ENCODE measurements around the gene GTF2B.
"Not testable (repeated sequence)": the region's sequence is repeated elsewhere in the genome, so short reads cannot be mapped to it uniquely, and the experiment has no call there.

The GTF2B gene

GRCh38 chr1:88891318-88891950 is at the start of gene GTF2B:
Gene GTF2B (minus strand): TSS chr1:88891567. CDS start chr1:88891499, 68 bp downstream.
- peak; percentile 49 for DNase-seq (ENCODE audit: low spot score)

GRCh38 chr1:88938528-88938927 is 47.2 kb upstream of the GTF2B start:
- not testable (repeated sequence) for DNase-seq (ENCODE audit: low spot score)

GRCh38 chr1:88936760-88937342 is 45.5 kb upstream of the GTF2B start:
- DNase-seq (ENCODE audit: low spot score), result no peak

- no peak for DNase-seq (ENCODE audit: low spot score)
Measured at GRCh38 chr1:88936223-88936523, 44.8 kb upstream of the GTF2B start.

GRCh38 chr1:88935522-88936222 is 44.3 kb upstream of the GTF2B start:
- DNase-seq (ENCODE audit: low spot score), result peak; percentile 16

GRCh38 chr1:88930176-88930575 is 38.8 kb upstream of the GTF2B start:
- DNase-seq (ENCODE audit: low spot score), result not testable (repeated sequence)

GRCh38 chr1:88923224-88923623 is 31.9 kb upstream of the GTF2B start:
- no peak for DNase-seq (ENCODE audit: low spot score)

GRCh38 chr1:88922214-88922613 is 30.8 kb upstream of the GTF2B start:
- no peak for DNase-seq (ENCODE audit: low spot score)

GRCh38 chr1:88920845-88921244 is 29.5 kb upstream of the GTF2B start:
- no peak for DNase-seq (ENCODE audit: low spot score)

- DNase-seq (ENCODE audit: low spot score), result no peak
Measured at GRCh38 chr1:88917321-88918025, 26.1 kb upstream of the GTF2B start.

- DNase-seq (ENCODE audit: low spot score), result no peak
Measured at GRCh38 chr1:88916883-88917282, 25.5 kb upstream of the GTF2B start.

- DNase-seq (ENCODE audit: low spot score), result not testable (repeated sequence)
Measured at GRCh38 chr1:88911800-88912199, 20.4 kb upstream of the GTF2B start.

- DNase-seq (ENCODE audit: low spot score), result no peak
Measured at GRCh38 chr1:88911161-88911560, 19.8 kb upstream of the GTF2B start.

- no peak for DNase-seq (ENCODE audit: low spot score)
Measured at GRCh38 chr1:88910401-88910800, 19.0 kb upstream of the GTF2B start.

- DNase-seq (ENCODE audit: low spot score), result no peak
Measured at GRCh38 chr1:88900883-88901282, 9.5 kb upstream of the GTF2B start.

GRCh38 chr1:88897070-88897730 is 5.8 kb upstream of the GTF2B start:
- DNase-seq (ENCODE audit: low spot score), result peak; percentile 6

GRCh38 chr1:88892357-88892877 is 1.1 kb upstream of the GTF2B start:
- DNase-seq (ENCODE audit: low spot score), result no peak

GRCh38 chr1:88891951-88892340 is 579 bp upstream of the GTF2B start:
- no peak for DNase-seq (ENCODE audit: low spot score)

GRCh38 chr1:88890791-88891317 is 513 bp downstream of the GTF2B start:
- no peak for DNase-seq (ENCODE audit: low spot score)

GRCh38 chr1:88890131-88890530 is 1.2 kb downstream of the GTF2B start:
- no peak for DNase-seq (ENCODE audit: low spot score)

- no peak for DNase-seq (ENCODE audit: low spot score)
Measured at GRCh38 chr1:88888750-88889149, 2.6 kb downstream of the GTF2B start.

GRCh38 chr1:88885933-88886332 is 5.4 kb downstream of the GTF2B start:
- DNase-seq (ENCODE audit: low spot score), result no peak
